SK-MEL-5 (cell line): ENCODE measurements around the gene HJV. TPM values are rescaled to one million over a fixed set of nuclear protein-coding genes. Genes with fewer than 3 reads are reported as not detected.

Experiments
- DNase-seq: peaks from one replicate; pipeline ENCODE4 v3.0.0-alpha.2; 2016; ENCODE audit warnings: low read depth, low spot score
- in situ Hi-C: cut with HindIII; loops from 2 replicates; pipeline ENCODE4 v1.10.0; 2016; ENCODE audit warnings: low sequenced_read_pairs, high pct_unique_total_duplicates, low pct_unique_long_range_greater_than_20kb
- small RNA-seq, 2 experiments: library from RNA; depleted of rRNA; stranded (forward); fragments of <200 nt; gene quantifications; one replicate each; pipeline ENCODE3, GENCODE V24; 2014
- total RNA-seq: library from RNA; depleted of rRNA; stranded (reverse); fragments of >200 nt; shearing (Covaris generic); gene quantifications from 2 replicates; pipeline ENCODE4 v1.2.3, GENCODE V29; 2014; rRNA removed

HJV gene
- total RNA-seq, 1 experiment from 2014 or later, result not detected

- no peak for DNase-seq
- in situ Hi-C loops, result no loop called here
Observed at GRCh38 chr1:145983206-145983675, 38.3 kb downstream of the HJV start.

GRCh38 chr1:145982010-145982723, 39.4 kb downstream of the HJV start:
- in situ Hi-C loops, result no loop called here
- no peak for DNase-seq

GRCh38 chr1:145980457-145980994, 41.0 kb downstream of the HJV start:
- DNase-seq, result no peak
- in situ Hi-C loops, result no loop called here

GRCh38 chr1:145979746-145980456, 41.6 kb downstream of the HJV start:
- in situ Hi-C loops, result no loop called here
- DNase-seq, result no peak

GRCh38 chr1:145978854-145979745, 42.4 kb downstream of the HJV start:
- DNase-seq, result peak; percentile 90
- in situ Hi-C loops, result no loop called here

- no peak for DNase-seq
- in situ Hi-C loops, result no loop called here
Observed at GRCh38 chr1:145978471-145978853, 43.1 kb downstream of the HJV start.

GRCh38 chr1:145977486-145978470, 43.8 kb downstream of the HJV start:
- in situ Hi-C loops, result no loop called here
- DNase-seq, result peak; percentile 93

- DNase-seq, result no peak
- in situ Hi-C loops, result no loop called here
Observed at GRCh38 chr1:145977016-145977415, 44.5 kb downstream of the HJV start.

- DNase-seq, result no peak
- in situ Hi-C loops, result no loop called here
Observed at GRCh38 chr1:145975216-145975615, 46.3 kb downstream of the HJV start.

GRCh38 chr1:145974721-145975120, 46.8 kb downstream of the HJV start:
- no peak for DNase-seq
- in situ Hi-C loops, result no loop called here

GRCh38 chr1:145972580-145972979, 49.0 kb downstream of the HJV start:
- in situ Hi-C loops, result no loop called here

More at GRCh38 chr1:145972580-145972979, 49.0 kb downstream of the HJV start:
- DNase-seq, result no peak

Small RNA genes within 50 kb of the gene (small RNA-seq; reads per million reads assigned to genes)
- 2.3 to 80.4 reads per million in 2 experiments for gene RNVU1-6

Other genes with a start within 250 kb of the HJV start
- gene RNF115, start 197.6 kb downstream of the HJV start, total RNA-seq, result 18.2 and 19.6 TPM in 2 replicates
- gene POLR3C, start 197.5 kb downstream of the HJV start, total RNA-seq, result 55.8 and 61.3 TPM in 2 replicates
- gene NUDT17, start 176.1 kb downstream of the HJV start, total RNA-seq, result 9.4 and 15.5 TPM in 2 replicates
- gene PIAS3, start 162.7 kb downstream of the HJV start, total RNA-seq, result 16.4 and 19.4 TPM in 2 replicates
- gene ANKRD35, start 135.9 kb downstream of the HJV start, total RNA-seq, result not detected in 2 replicates
- gene ITGA10, start 111.7 kb downstream of the HJV start, total RNA-seq, result 5.7 and 6.2 TPM in 2 replicates
- 50.0 and 52.1 TPM in 2 replicates for gene PEX11B, start 103.0 kb downstream of the HJV start, total RNA-seq
- 261 and 288 TPM in 2 replicates for gene RBM8A, start 94.3 kb downstream of the HJV start, total RNA-seq
- 45.1 and 49.7 TPM in 2 replicates for gene LIX1L, start 63.7 kb downstream of the HJV start, total RNA-seq
- gene ANKRD34A, start 57.2 kb downstream of the HJV start, total RNA-seq, result 1.1 and 1.2 TPM in 2 replicates
- gene POLR3GL, start 57.0 kb downstream of the HJV start, total RNA-seq, result 25.8 and 26.0 TPM in 2 replicates
- 10.6 and 11.2 TPM in 2 replicates for gene TXNIP, start 25.2 kb downstream of the HJV start, total RNA-seq
- gene NBPF10, start 123.1 kb upstream of the HJV start, total RNA-seq, result 0.69 TPM in 2 replicates
- 31.3 and 37.2 TPM in 2 replicates for gene NOTCH2NLA, start 207.3 kb upstream of the HJV start, total RNA-seq